Measurements from ENCODE around the gene APEH. TPM values are rescaled to one million over a fixed set of nuclear protein-coding genes. Genes with fewer than 3 reads are reported as not detected.

The APEH gene
- total and polyA plus RNA-seq, 10 of the 15 experiments (the other 5 are each of a cell fraction or from before 2014, with no cell fraction given): 74.4 to 214 (median 131) TPM

DNA sequence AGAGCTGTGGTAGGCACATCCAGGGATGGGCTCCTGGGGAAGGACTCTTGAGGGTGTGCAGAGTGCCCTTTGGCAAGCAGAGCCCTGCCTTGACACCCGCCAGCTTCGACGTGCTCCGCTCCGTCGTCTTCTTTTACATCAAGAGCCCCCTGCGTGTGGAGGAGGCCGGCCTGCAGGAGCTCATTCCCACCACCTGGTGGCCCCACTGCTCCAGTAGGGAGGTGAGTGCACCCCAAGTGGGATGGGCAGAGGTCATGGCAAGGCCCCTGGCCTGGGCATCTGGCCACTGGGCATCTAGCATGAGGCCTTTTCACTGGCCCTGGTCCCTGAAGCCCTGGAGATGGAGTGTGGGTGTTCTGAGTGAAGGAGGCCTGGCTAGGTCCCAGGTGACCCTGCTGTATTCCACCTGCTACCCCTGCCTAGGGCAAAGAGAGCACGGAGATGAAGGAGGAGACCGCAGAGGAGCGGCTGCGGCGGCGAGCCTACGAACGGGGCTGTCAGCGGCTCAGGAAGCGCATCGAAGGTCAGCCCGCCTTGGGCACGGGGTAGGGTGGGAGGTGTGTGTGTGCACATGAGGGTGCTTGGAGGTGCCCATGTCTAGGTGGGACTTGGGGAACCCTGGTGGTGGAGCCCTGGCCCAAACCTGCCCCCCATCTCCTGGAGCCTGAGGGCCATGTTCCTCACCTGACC, 27.4 kb downstream of the APEH start:
- ChIA-PET RAD21 (ENCODE audit: unreplicated experiment) (interaction anchor here (0.6 to 0.8 kb wide), 2 partner anchors 82 to 138 kb away, joined by 3 to 4 read pairs; no protein-coding TSS in a partner anchor), CTCF (interaction anchor here (0.8 to 4.6 kb wide), 3 partner anchors 30 to 206 kb away, joined by 3 to 19 read pairs (median 4); no protein-coding TSS in a partner anchor), POLR2A (no interaction called here), SMC1A (ENCODE audit: uncharacterized antibody, unreplicated experiment) (interaction anchor here (1.0 kb wide), 1 partner anchor 138 kb away, joined by 4 read pairs; no protein-coding TSS in a partner anchor)
- H3K36me3 ChIP-seq (ENCODE audit: control insufficient read depth in 2 of 2, insufficient read depth in 2 of 2, low read length in 1 of 2): peaks cover 0 to 8% of the 10 kb centered on the region in 2 experiments; a peak in 3 of 4 replicates
- no peak overlapping the region for H3K4me2 ChIP-seq (ENCODE audit: control insufficient read depth, insufficient read depth)
- BruUV-seq (replicated peaks): no TSS peak
- no peaks in the 10 kb centered on the region for H3K4me1 ChIP-seq (ENCODE audit: control insufficient read depth, insufficient read depth, low read length)
- no peaks in the 10 kb centered on the region for H3K9me3 ChIP-seq (replicated peaks; ENCODE audit: control insufficient read depth, insufficient read depth, low read length)
- no peaks in the 10 kb centered on the region for H3K27me3 ChIP-seq (replicated peaks in 1 of 2; ENCODE audit: control insufficient read depth in 2 of 2, insufficient read depth in 2 of 2, low read length in 1 of 2)
- no peak overlapping the region for H3K27ac ChIP-seq (ENCODE audit: control insufficient read depth, insufficient read depth)
- DNase-seq (ENCODE audit: low read depth, low spot score): no peak
- no peak for ATAC-seq
- WGBS (ENCODE audit: insufficient coverage, insufficient replicate concordance, low lambda C conversion rate, missing lambda C conversion rate): 93% methylated on average over 21 of the region's 21 CpGs
- no peak for FAIRE-seq
- H2AFZ ChIP-seq (ENCODE audit: control insufficient read depth, low read depth, low read length): no peak overlapping the region
- H3K9ac ChIP-seq (ENCODE audit: control insufficient read depth, insufficient read depth, low read length): no peak overlapping the region
- H4K20me1 ChIP-seq (ENCODE audit: control insufficient read depth, insufficient read depth): no peaks in the 10 kb centered on the region
- no peak overlapping the region for H3K4me3 ChIP-seq
- H3K79me2 ChIP-seq (ENCODE audit: control insufficient read depth, insufficient read depth, low read length): no peaks in the 10 kb centered on the region
- in situ Hi-C loops (cut with MboI) (no loop called here), intact Hi-C loops (cut with micrococcal nuclease; ENCODE audit: unreplicated experiment) (no loop called here)
- no peak for TF ChIP-seq TAF1 (IDR thresholded peaks at IDR 0.05; ENCODE audit: borderline replicate concordance, low read depth, low read length)
- no peak for TF ChIP-seq NR2C2 (IDR thresholded peaks at IDR 0.05; ENCODE audit: borderline replicate concordance, control insufficient read depth, insufficient read length, low read depth)
- no peak for TF ChIP-seq PML (IDR thresholded peaks at IDR 0.05; ENCODE audit: low read length)
- no peak for TF ChIP-seq HDAC6 (IDR thresholded peaks at IDR 0.05; ENCODE audit: unreplicated experiment)
- TF ChIP-seq, protein P1, sequence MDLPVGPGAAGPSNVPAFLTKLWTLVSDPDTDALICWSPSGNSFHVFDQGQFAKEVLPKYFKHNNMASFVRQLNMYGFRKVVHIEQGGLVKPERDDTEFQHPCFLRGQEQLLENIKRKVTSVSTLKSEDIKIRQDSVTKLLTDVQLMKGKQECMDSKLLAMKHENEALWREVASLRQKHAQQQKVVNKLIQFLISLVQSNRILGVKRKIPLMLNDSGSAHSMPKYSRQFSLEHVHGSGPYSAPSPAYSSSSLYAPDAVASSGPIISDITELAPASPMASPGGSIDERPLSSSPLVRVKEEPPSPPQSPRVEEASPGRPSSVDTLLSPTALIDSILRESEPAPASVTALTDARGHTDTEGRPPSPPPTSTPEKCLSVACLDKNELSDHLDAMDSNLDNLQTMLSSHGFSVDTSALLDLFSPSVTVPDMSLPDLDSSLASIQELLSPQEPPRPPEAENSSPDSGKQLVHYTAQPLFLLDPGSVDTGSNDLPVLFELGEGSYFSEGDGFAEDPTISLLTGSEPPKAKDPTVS (IDR thresholded peaks at IDR 0.05; ENCODE audit: low read depth, low read length): no peak
- TF ChIP-seq, protein P2, sequence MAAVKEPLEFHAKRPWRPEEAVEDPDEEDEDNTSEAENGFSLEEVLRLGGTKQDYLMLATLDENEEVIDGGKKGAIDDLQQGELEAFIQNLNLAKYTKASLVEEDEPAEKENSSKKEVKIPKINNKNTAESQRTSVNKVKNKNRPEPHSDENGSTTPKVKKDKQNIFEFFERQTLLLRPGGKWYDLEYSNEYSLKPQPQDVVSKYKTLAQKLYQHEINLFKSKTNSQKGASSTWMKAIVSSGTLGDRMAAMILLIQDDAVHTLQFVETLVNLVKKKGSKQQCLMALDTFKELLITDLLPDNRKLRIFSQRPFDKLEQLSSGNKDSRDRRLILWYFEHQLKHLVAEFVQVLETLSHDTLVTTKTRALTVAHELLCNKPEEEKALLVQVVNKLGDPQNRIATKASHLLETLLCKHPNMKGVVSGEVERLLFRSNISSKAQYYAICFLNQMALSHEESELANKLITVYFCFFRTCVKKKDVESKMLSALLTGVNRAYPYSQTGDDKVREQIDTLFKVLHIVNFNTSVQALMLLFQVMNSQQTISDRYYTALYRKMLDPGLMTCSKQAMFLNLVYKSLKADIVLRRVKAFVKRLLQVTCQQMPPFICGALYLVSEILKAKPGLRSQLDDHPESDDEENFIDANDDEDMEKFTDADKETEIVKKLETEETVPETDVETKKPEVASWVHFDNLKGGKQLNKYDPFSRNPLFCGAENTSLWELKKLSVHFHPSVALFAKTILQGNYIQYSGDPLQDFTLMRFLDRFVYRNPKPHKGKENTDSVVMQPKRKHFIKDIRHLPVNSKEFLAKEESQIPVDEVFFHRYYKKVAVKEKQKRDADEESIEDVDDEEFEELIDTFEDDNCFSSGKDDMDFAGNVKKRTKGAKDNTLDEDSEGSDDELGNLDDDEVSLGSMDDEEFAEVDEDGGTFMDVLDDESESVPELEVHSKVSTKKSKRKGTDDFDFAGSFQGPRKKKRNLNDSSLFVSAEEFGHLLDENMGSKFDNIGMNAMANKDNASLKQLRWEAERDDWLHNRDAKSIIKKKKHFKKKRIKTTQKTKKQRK (IDR thresholded peaks at IDR 0.05; ENCODE audit: low read depth, low read length): no peak
- TF ChIP-seq, protein P3, sequence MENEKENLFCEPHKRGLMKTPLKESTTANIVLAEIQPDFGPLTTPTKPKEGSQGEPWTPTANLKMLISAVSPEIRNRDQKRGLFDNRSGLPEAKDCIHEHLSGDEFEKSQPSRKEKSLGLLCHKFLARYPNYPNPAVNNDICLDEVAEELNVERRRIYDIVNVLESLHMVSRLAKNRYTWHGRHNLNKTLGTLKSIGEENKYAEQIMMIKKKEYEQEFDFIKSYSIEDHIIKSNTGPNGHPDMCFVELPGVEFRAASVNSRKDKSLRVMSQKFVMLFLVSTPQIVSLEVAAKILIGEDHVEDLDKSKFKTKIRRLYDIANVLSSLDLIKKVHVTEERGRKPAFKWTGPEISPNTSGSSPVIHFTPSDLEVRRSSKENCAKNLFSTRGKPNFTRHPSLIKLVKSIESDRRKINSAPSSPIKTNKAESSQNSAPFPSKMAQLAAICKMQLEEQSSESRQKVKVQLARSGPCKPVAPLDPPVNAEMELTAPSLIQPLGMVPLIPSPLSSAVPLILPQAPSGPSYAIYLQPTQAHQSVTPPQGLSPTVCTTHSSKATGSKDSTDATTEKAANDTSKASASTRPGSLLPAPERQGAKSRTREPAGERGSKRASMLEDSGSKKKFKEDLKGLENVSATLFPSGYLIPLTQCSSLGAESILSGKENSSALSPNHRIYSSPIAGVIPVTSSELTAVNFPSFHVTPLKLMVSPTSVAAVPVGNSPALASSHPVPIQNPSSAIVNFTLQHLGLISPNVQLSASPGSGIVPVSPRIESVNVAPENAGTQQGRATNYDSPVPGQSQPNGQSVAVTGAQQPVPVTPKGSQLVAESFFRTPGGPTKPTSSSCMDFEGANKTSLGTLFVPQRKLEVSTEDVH (IDR thresholded peaks at IDR 0.05; ENCODE audit: low read depth, partially characterized antibody): no peak
- no peak for TF ChIP-seq JUND (IDR thresholded peaks at IDR 0.05; ENCODE audit: low read depth, low read length)
- no peak for TF ChIP-seq DPF2 (IDR thresholded peaks at IDR 0.05)
- no peak for TF ChIP-seq CREM (IDR thresholded peaks at IDR 0.05; ENCODE audit: low read depth)
- no peak for TF ChIP-seq MYC (IDR thresholded peaks at IDR 0.05; ENCODE audit: insufficient read depth, insufficient read length, insufficient replicate concordance, low read length, severe bottlenecking)
- TF ChIP-seq TARDBP (IDR thresholded peaks at IDR 0.05; ENCODE audit: borderline replicate concordance): no peak
- TF ChIP-seq MYB (IDR thresholded peaks at IDR 0.05; ENCODE audit: borderline replicate concordance, low read depth, low read length): no peak
- no peak for TF ChIP-seq PAX5 (IDR thresholded peaks at IDR 0.05; ENCODE audit: borderline replicate concordance, low read depth, low read length)
- no peak for TF ChIP-seq KDM1A (IDR thresholded peaks at IDR 0.05; ENCODE audit: borderline replicate concordance)

Measured in GM12878 (cell line).